ENCODE results near the gene WSB2. TPM values are rescaled to one million over a fixed set of nuclear protein-coding genes. Genes with fewer than 3 reads are reported as not detected.
"Not testable (repeated sequence)": the region's sequence is repeated elsewhere in the genome, so short reads cannot be mapped to it uniquely, and the experiment has no call there.

The WSB2 gene
- total RNA-seq, 1 donor, result 17.8 TPM

DNA sequence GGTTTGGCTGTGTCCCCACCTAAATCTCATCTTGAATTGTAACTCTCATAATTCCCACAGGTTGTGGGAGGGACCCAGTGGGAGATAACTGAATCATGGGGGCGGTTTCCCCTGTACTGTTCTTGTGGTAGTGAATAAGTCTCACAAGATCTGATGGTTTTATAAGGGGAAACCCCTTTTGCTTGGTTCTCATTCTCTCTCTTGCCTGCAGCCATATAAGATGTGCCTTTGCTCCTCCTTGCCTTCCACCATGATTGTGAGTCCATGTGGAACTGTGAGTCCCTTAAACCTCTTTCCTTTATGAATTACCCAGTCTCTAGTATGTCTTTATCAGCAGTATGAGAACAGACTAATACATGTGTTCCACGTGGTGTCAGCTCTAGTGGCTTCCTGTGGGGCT is 61.2 kb downstream of the WSB2 start:
- DNase-seq (ENCODE audit: low read depth in 2 of 3, low spot score in 2 of 3), result not testable (repeated sequence)

DNA sequence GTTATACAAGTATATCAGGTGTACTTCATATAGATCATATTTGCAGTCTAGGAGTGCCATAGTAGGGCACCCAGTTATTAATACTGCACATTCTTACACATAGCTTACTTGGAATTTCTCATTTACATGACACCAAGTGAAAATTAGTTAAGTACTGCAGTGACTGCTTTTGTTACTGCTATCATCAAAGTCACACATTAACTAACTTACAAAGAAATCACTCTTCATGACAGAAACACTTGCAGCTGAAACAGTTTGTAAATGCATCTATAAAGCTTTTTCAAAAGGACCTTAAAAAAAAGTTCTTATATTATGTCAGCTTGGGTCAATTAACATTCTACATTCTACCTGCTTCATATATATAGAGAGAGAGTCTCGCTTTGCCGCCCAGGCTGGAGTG is 62.3 kb downstream of the WSB2 start:
- no peak for DNase-seq (ENCODE audit: low read depth in 2 of 3, low spot score in 2 of 3)

DNA sequence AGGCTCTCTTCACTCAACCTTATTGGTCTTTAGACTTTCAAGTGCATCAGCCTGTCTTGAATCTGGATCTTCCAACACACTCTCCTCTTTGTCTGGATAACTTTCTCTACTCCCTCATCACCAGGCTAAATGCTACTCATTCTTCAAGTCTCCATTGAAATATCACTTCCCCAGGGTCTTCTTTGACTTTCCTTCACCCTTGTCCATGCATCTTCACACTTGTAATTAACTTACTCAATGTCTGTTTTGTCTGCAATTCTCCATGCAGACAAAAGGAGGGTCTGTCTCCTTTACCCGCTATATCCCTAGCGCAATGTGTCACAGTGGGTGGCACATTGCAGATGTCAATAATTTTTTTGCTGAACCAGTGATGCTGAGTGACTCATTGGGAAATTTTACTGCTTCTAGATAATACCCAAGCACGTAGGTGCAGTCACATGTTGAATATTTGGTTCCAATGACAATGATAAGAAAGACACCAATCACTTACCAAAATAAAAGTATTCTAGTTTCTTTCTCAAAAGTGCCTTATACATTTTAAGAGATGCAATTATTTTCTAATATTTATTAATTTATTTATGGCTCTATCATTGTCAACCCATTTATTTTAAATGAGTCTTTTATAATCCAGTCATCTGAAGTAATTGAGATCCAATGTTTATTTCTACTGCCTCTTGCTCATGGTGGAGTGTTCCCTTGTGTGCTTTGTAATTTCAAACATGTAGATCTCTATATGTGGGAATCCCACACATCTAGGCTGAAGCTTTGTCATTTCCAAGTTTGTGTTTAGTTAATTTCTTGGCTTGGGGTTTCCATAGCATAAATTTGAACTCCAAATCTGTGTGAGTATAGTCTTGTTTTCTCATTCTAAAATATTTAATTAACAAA is 66.2 kb downstream of the WSB2 start:
- no peak for DNase-seq (ENCODE audit: low read depth in 2 of 3, low spot score in 2 of 3)

DNA sequence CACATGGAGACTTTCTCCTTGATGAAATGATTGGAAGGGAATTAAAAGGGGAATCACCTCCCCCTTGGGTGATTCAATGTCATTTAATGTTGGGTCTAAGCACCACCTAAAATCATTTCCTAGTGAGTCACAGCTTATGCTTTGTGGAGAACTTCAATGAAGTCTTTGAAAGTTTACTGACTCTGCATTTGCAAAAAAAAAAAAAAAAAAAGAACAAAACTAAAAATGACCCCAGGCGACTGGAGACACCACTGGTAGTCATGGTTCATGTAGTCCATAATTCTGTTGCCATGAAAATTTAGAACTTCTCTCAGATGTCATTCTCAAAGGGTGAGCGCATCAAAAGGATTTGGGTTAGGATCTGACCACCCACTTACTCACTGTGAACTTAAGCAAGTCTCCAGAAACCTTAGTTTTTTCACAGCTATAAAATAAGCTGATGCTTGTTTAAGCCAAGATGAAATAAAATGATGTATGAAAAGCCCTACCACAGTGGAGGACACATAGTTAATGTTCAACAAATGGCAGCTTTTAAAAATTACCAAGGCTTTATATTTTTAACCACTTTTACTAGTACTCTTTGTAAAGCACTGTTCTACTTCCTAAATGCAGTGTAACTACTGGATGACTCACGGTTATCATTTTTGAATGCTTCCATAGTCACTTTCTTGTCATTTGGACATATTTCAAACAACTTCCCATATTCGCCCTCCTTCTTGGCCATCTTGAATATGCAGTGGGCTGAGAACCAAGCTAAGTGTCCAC is 74.1 kb downstream of the WSB2 start:
- DNase-seq (ENCODE audit: low read depth in 2 of 3, low spot score in 2 of 3), result no peak

DNA sequence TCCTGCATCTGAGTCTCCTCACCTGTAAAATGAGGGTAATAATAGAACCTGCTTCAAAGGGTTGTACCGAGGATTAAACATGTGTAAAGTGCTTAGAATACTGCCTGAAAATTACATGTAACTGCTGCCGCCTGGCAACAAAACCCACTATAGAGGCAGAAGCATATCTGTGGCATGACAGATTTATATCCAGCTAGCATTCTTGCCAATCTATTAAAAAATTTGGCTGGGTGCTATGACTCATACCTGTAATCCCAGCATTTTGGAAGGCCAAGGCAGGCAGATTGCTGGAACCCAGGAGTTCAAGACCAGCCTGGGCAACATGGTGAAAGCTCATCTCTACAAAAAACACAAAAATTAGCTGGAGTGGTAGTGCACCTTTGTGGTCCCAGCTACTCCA is 75.8 kb downstream of the WSB2 start:
- no peak for DNase-seq (ENCODE audit: low read depth in 2 of 3, low spot score in 2 of 3)

Small RNA genes within 50 kb of the gene (small RNA-seq; reads per million reads assigned to genes)
- gene AC131159.1, result not detected

Other genes starting within 250 kb of the WSB2 start
- gene KSR2, start 92.2 kb downstream of the WSB2 start, total RNA-seq, result under 0.01 TPM
- 25.3 TPM for gene RFC5, start 44.5 kb downstream of the WSB2 start, total RNA-seq
- 26.1 TPM for gene VSIG10, start 42.8 kb upstream of the WSB2 start, total RNA-seq
- 184 TPM for gene PEBP1, start 74.9 kb upstream of the WSB2 start, total RNA-seq

Measured in hematopoietic multipotent progenitor cell (in vitro differentiated cells).